HG03045 (cell line): Measurements from ENCODE around the gene GLB1L2.
"Not testable (repeated sequence)": the region's sequence is repeated elsewhere in the genome, so short reads cannot be mapped to it uniquely, and the experiment has no call there.

Experiments
- ATAC-seq: cut with Tn5 transposase; IDR thresholded peaks from one replicate; pipeline ENCODE4 v1.9.1; 2021; ENCODE audit warnings: mild to moderate bottlenecking, moderate library complexity; ENCODE audit not compliant: unreplicated experiment

GLB1L2 gene, protein sequence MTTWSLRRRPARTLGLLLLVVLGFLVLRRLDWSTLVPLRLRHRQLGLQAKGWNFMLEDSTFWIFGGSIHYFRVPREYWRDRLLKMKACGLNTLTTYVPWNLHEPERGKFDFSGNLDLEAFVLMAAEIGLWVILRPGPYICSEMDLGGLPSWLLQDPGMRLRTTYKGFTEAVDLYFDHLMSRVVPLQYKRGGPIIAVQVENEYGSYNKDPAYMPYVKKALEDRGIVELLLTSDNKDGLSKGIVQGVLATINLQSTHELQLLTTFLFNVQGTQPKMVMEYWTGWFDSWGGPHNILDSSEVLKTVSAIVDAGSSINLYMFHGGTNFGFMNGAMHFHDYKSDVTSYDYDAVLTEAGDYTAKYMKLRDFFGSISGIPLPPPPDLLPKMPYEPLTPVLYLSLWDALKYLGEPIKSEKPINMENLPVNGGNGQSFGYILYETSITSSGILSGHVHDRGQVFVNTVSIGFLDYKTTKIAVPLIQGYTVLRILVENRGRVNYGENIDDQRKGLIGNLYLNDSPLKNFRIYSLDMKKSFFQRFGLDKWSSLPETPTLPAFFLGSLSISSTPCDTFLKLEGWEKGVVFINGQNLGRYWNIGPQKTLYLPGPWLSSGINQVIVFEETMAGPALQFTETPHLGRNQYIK

DNA sequence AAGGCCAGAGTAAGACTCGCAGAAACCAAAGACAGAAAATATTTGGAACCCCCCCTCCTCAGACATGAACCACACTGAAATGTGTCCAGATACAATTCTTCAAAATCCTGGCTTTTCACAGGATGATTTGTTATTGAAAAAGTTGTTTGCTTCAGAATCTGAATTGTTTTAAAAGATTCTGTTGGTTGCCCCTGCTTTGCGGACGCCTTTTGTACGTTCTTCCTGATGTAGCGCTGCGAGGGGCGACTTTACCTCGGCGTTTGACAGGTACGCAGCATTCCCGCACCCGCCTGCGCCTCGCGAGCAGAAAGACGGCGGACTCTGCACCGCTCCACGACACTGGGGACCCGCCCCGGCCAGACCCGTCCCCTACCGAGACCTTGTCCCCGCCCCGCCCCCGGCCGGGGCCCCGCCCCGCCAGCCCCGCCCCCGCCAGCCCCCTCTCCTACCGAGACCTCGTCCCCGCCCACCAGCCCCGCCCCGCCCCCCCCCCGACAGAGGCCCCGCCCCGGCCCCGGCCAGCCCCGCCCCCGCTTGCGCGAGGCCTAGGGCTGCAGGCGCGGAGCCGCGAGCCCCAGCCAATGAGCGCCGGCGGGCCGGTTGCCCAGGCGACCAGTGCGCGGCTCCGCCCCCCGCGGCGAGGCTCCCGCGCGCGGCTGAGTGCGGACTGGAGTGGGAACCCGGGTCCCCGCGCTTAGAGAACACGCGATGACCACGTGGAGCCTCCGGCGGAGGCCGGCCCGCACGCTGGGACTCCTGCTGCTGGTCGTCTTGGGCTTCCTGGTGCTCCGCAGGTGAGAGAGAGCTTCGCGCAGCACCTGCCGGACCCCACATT, at the start of gene GLB1L2:
Gene GLB1L2 (plus strand): TSS at position 635 of the 835 bp plus-strand sequence. CDS start 74 bp downstream, at position 709.
- ATAC-seq = peak; percentile 92

DNA sequence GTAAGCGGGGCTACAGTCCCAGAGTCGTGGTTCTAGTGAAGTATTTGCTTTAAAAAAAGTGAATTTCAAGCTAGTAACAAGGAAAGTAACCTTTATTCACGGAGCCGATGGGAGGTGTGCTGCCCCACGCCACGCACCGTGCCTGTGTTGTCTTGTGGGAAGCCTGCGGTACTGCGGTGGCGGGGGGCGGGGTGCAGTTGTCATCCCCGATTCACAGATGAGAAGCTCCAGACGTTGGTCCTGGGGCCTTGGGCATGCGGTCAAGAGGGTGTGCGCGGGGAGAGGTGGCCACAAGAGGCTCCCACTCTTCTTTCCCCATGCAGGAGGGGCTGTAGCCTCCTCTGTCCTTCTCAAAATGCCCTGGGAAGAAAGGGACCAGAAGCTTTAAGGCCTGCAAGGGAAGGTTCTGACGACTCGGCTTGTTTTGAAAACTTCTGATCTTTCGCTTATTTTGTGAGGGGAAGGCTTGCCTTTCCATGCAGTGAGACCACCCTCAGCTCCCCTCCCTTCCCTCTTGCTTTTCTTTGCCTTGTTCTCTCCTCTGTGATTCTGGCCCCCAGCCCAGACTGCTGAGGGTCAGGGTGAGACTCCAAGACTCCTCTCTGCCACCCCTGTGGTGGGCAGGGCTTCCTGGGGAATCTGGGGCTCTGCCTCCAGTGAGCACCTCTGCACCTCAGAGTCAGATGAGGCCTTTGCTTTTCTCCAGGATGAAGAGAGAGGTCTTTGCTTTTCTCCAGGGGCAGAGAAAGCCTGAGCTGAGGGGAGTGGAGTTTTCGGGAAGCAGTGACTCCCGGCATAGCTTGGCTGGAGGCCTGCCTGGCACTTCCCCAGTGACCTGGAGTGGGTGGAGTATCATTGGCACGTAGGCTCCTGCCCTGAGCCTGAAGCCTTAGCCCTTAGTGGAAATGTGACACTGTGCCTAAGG, 49.4 kb upstream of the GLB1L2 start:
- no peak for ATAC-seq

- no peak for ATAC-seq
Measured at GRCh38 chr11:134283461-134284230, 48.1 kb upstream of the GLB1L2 start.

DNA sequence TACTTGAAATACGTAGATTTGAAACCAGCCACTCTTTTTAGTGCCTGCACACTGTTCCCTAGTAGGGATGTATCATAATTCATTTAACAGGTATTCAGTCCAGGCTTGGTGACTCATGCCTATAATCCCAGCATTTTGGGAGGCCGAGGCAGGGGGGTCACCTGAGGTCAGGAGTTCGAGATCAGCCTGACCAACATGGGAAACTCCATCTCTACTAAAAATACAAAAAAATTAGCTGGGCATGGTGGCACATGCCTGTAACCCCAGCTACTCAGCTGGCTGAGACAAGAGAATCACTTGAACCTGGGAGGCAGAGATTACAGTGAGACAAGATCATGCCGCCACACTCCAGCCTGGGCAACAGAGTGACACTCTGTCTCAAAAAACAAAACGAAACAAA, 47.4 kb upstream of the GLB1L2 start:
- ATAC-seq = not testable (repeated sequence)

DNA sequence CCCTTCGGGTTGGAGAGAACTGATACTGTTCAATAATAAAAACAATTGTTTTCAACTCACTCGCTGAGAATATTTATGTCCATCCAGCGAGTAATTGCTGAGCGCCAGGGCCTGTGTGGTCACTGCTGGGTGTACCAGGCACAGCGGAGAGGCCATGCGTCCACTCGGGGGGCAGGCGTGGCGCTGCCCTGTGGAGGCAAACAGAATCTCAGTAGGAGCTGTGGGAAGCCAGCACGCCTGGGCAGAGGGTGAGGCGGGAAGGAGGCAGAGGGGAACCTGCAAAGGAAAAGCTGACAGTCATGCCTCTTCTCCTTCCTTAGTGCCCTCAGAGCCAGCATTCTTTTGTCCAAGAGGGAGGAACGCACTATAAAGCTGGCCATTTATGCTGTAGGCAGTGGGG, 44.2 kb upstream of the GLB1L2 start:
- no peak for ATAC-seq

GRCh38 chr11:134288486-134288885, 43.3 kb upstream of the GLB1L2 start:
- no peak for ATAC-seq

GRCh38 chr11:134289167-134289566, 42.6 kb upstream of the GLB1L2 start:
- no peak for ATAC-seq

DNA sequence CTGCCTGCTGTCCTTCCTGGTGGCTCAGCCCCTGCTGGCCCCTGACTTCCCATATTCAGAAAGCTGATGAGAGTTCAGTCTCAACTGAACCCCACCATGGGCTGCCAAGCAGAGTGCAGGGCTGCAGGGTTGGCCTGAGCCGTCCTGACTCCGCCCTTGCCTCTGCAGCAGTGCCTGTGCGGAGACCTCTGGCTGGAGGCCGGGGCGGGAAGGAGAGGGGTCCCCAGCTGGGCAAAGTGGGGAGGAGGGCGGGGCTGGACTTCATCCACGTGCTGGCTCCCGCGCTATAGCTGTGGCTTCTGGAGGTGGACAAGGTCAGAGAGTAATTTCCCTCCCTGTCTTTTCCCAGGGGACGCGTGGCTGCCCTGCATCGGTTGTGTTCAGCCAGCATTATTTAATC, 42.0 kb upstream of the GLB1L2 start:
- ATAC-seq = no peak

GRCh38 chr11:134290646-134291045, 41.1 kb upstream of the GLB1L2 start:
- no peak for ATAC-seq

- ATAC-seq = no peak
Measured at GRCh38 chr11:134291196-134291595, 40.6 kb upstream of the GLB1L2 start.

DNA sequence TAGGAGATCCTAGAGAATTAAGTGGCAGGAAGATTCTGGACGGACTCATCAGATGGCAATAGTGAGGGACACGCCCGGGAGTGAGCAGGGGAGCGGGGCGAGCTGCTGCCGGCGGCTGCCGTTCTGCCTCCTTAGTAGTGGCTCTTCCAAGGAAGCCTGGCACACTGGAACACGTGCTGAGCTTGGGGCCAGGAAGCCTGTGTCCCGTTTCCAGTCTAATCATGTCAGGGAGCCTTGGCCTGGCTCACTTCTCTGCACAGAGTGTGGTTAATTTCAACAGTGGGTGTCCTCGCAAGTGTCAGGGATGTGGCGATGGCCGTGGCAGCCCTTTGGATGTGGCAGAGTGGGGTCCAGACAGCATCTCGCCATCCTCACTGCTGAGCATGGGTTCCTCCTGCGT, 39.1 kb upstream of the GLB1L2 start:
- no peak for ATAC-seq

- ATAC-seq = no peak
Measured at GRCh38 chr11:134293119-134294113, 38.4 kb upstream of the GLB1L2 start.

DNA sequence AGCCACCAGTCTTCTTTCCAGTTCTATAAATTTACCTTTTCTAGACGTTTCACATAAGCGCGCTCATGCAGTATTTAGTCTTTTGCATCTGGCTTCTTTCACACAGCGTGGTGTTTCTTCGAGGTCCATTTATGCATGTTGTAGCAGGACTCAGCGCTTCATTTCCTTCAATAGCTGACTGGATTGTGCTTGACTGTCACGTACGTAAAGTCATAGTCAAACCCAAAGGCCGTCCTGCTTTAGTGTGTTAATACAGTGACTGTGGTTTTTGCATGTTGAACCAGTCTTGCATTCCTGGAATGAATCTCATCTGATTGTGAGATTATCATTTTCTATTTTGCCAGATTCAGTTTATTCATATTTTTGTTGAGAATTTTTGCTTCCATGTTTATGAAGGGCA, 37.1 kb upstream of the GLB1L2 start:
- ATAC-seq = no peak

DNA sequence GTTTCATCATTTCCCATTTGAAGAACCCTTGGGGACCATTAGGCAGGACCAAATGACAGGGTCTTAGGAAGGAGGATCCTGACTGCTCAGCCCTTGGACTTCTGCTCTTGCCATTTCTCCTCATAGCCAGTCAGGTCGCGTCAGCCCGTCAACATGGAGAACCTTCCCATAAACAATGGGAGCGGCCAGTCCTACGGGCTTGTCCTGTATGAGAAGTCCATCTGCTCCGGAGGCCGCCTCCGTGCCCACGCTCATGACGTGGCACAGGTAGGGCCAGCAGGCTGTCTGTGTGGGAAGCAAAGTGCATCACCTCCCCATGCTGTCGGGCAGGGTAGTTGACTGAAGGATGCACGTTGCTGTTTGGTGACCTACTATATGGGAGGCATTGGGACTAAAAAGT, 19.6 kb upstream of the GLB1L2 start:
- no peak for ATAC-seq

DNA sequence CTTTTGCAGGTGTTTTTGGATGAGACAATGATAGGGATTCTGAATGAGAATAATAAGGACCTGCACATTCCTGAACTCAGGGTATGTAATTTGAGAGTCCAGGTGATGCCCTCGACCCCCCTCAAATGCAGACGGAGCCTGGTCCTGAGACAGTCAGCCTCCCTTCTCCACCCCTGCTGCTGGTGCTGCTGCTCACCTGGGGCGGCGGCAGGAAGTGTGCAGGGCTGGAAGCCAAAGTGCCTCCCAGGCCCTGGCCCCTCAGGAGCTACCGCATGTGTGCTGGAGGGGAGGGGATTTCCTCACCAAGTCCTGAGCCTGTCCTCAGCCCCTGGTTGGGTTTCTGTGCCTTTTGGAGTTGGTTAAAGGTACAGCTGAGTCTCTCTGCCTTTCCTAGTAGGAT, 19.0 kb upstream of the GLB1L2 start:
- ATAC-seq = no peak

GRCh38 chr11:134313379-134313778, 18.4 kb upstream of the GLB1L2 start:
- ATAC-seq = no peak

GRCh38 chr11:134313821-134314607, 17.8 kb upstream of the GLB1L2 start:
- ATAC-seq = no peak

DNA sequence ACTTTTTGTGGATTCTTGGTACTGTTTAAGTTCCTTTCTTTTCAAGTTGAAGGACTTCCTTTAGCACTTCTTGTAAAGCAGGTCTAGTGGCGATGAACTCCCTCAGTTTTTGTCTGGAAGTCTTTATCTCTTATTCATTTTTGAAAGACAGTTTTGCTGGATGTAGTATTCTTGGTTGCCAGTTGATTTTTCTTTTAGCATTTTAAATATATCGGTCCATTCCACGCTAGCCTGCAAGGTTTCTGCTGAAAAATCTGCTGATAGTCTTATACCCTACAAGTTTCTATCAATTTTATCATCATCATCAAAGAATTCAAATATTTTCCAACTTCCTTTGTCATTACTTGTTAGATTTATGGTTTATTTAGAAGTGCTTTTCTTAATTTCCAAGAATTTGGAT, 14.7 kb upstream of the GLB1L2 start:
- ATAC-seq = no peak
